Activated naive CD8-positive, alpha-beta T cell treated with anti-CD3 and anti-CD28 coated beads, Interleukin-2, amount 50 U/mL, for 16 hours (primary cell): Measurements from ENCODE around the gene AMBRA1.

Experiments used
- DNase-seq: peaks from one replicate; pipeline ENCODE4 v3.0.0-alpha.2; 2020; ENCODE audit warnings: low read depth, low spot score

Gene AMBRA1

GRCh38 chr11:46570790-46571398, 22.9 kb downstream of the AMBRA1 start:
- no peak for DNase-seq

GRCh38 chr11:46565232-46565840, 28.5 kb downstream of the AMBRA1 start:
- DNase-seq = no peak

- no peak for DNase-seq
These were observed 29.4 kb downstream of the AMBRA1 start for GRCh38 chr11:46564459-46564858.

- no peak for DNase-seq
These were observed 31.3 kb downstream of the AMBRA1 start for GRCh38 chr11:46562527-46562926.

- DNase-seq = no peak
These were observed 33.4 kb downstream of the AMBRA1 start for GRCh38 chr11:46560300-46560991.

- DNase-seq = no peak
These were observed 34.0 kb downstream of the AMBRA1 start for GRCh38 chr11:46559815-46560214.

GRCh38 chr11:46557684-46558151, 36.1 kb downstream of the AMBRA1 start:
- no peak for DNase-seq

GRCh38 chr11:46555267-46556054, 38.4 kb downstream of the AMBRA1 start:
- no peak for DNase-seq

- no peak for DNase-seq
These were observed 39.3 kb downstream of the AMBRA1 start for GRCh38 chr11:46554213-46555147.

GRCh38 chr11:46553814-46554212, 40.0 kb downstream of the AMBRA1 start:
- no peak for DNase-seq

- no peak for DNase-seq
These were observed 42.6 kb downstream of the AMBRA1 start for GRCh38 chr11:46551261-46551660.

GRCh38 chr11:46547579-46547978, 46.2 kb downstream of the AMBRA1 start:
- DNase-seq = no peak

GRCh38 chr11:46543564-46543963, 50.3 kb downstream of the AMBRA1 start:
- no peak for DNase-seq

- DNase-seq = no peak
These were observed 52.0 kb downstream of the AMBRA1 start for GRCh38 chr11:46541593-46542371.

- no peak for DNase-seq
These were observed 53.0 kb downstream of the AMBRA1 start for GRCh38 chr11:46540807-46541206.

GRCh38 chr11:46537537-46538295, 56.1 kb downstream of the AMBRA1 start:
- DNase-seq = peak; percentile 21

GRCh38 chr11:46537121-46537520, 56.7 kb downstream of the AMBRA1 start:
- no peak for DNase-seq

- DNase-seq = no peak
These were observed 58.1 kb downstream of the AMBRA1 start for GRCh38 chr11:46535688-46536087.

GRCh38 chr11:46534711-46535110, 59.1 kb downstream of the AMBRA1 start:
- no peak for DNase-seq
